DOHH2 (cell line): ENCODE data around the gene RAB7A.

Source experiments
- EZH2phosphoT487 ChIP-seq: fragments of 200-600 bp; sonication (generic); IDR thresholded peaks from 2 replicates; pipeline ENCODE4 v1.6.1; 2017; ENCODE audit warnings: borderline replicate concordance, mild to moderate bottlenecking, antibody characterized with exemption, low read length, moderate library complexity, mixed read lengths
- TF ChIP-seq, protein P1 (sequence below): fragments of 200-600 bp; sonication (generic); IDR thresholded peaks from one replicate; pipeline ENCODE4 v1.5.1; 2014; ENCODE audit warnings: antibody characterized with exemption, mild to moderate bottlenecking, low read depth, low read length; ENCODE audit not compliant: poor library complexity, severe bottlenecking

DNA sequence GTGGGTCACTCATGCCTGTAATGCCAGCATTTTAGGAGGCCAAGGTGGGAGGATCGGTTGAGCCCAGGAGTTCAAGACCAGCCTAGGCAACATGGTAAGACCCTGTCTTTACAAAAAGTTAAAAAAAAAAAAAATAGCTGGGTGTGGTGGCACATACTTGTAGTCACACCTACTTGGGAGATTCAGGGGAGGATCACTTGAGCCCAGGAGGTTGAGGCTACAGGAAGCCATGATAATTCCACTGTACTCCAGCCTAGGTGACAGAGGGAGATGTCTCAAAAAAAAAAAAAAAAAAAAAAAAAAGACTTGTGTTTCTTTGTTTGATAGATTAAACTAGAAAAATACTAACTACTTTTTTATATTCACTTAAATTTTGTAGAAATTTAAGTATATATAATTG lies 14.6 kb downstream of the RAB7A start:
- TF ChIP-seq, protein P1, sequence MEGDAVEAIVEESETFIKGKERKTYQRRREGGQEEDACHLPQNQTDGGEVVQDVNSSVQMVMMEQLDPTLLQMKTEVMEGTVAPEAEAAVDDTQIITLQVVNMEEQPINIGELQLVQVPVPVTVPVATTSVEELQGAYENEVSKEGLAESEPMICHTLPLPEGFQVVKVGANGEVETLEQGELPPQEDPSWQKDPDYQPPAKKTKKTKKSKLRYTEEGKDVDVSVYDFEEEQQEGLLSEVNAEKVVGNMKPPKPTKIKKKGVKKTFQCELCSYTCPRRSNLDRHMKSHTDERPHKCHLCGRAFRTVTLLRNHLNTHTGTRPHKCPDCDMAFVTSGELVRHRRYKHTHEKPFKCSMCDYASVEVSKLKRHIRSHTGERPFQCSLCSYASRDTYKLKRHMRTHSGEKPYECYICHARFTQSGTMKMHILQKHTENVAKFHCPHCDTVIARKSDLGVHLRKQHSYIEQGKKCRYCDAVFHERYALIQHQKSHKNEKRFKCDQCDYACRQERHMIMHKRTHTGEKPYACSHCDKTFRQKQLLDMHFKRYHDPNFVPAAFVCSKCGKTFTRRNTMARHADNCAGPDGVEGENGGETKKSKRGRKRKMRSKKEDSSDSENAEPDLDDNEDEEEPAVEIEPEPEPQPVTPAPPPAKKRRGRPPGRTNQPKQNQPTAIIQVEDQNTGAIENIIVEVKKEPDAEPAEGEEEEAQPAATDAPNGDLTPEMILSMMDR = no peak
- no peak for TF ChIP-seq EZH2phosphoT487
